Measurements from ENCODE around the gene KHSRP.

- 0 out of 2 replicates have a peak, but pooled peaks have one; percentile 64 for TF ChIP-seq SP1 (IDR thresholded peaks at IDR 0.05)
- no peak for TF ChIP-seq TARDBP (IDR thresholded peaks at IDR 0.05)
- no peak for TF ChIP-seq BHLHE40 (IDR thresholded peaks at IDR 0.05; ENCODE audit: borderline replicate concordance)
- no peak for TF ChIP-seq ZNF384 (IDR thresholded peaks at IDR 0.05)
- no peak for TF ChIP-seq SUZ12 (IDR thresholded peaks at IDR 0.05)
- TF ChIP-seq ELF4 (IDR thresholded peaks at IDR 0.05) = no peak
- TF ChIP-seq ARNT (IDR thresholded peaks at IDR 0.05) = no peak
- TF ChIP-seq CTBP1 (IDR thresholded peaks at IDR 0.05; ENCODE audit: borderline replicate concordance) = no peak
These were observed 52.0 kb downstream of the KHSRP start, which contains the start of gene ALKBH7 for GRCh38 chr19:6372594-6373095.
